Naive thymus-derived CD4-positive, alpha-beta T cell (primary cell): ENCODE results near the gene DNAJA3. TPM values are rescaled to one million over a fixed set of nuclear protein-coding genes. Genes with fewer than 3 reads are reported as not detected.

ENCODE experiments used
- ATAC-seq: fragments of 150-1000 bp; cut with Tn5 transposase; 2 replicates; pipeline ENCODE4 v1.10.0; 2021; ENCODE audit warnings: mild to moderate bottlenecking, moderate library complexity
- CTCF ChIA-PET: fragments of 350-600 bp; sonication (Branson Sonifier 250); formaldehyde crosslinking; loops from one replicate; lab custom pipeline; 2021; ENCODE audit warnings: antibody characterized with exemption; lab: Charles Lee
- POLR2A ChIA-PET: fragments of 350-600 bp; sonication (Branson Sonifier 250); formaldehyde crosslinking; loops from one replicate; lab custom pipeline; 2021; ENCODE audit warnings: antibody characterized with exemption, inconsistent platforms; lab: Charles Lee
- DNase-seq, 9 donors: peaks; one replicate each; pipeline versions ENCODE4 v3.0.0 to v3.0.0-alpha.2; 2020 to 2022; ENCODE audit warnings: mixed read lengths in 1 of 9
- H3K27ac ChIP-seq: one replicate; pipeline ENCODE4 v1.7.0; 2013; ENCODE audit warnings: mild to moderate bottlenecking, low read depth, low read length, moderate library complexity
- H3K27me3 ChIP-seq, 2 donors: one replicate each; pipeline ENCODE4 v1.7.0; 2013; ENCODE audit warnings: low read length in 2 of 2, mild to moderate bottlenecking in 2 of 2, moderate library complexity in 2 of 2; ENCODE audit not compliant: control insufficient read depth in 2 of 2, insufficient read depth in 2 of 2
- H3K36me3 ChIP-seq, 3 experiments: 1 replicate in 2 of 3; 2 replicates in 1 of 3; pipeline ENCODE4 v1.7.0; 2013; ENCODE audit warnings: low read length in 3 of 3, mild to moderate bottlenecking in 3 of 3, moderate library complexity in 1 of 3; ENCODE audit not compliant: insufficient read depth in 3 of 3, control insufficient read depth in 2 of 3
- H3K4me1 ChIP-seq, 2 donors: one replicate each; pipeline ENCODE4 v1.7.0; 2013; ENCODE audit warnings: low read length in 2 of 2, mild to moderate bottlenecking in 2 of 2, moderate library complexity in 1 of 2; ENCODE audit not compliant: control insufficient read depth in 2 of 2, insufficient read depth in 2 of 2
- H3K4me3 ChIP-seq: 2 replicates; pipeline ENCODE4 v1.7.0; 2013; ENCODE audit warnings: mild to moderate bottlenecking, low read length
- H3K9me3 ChIP-seq, 3 experiments: 1 replicate in 2 of 3; 2 replicates in 1 of 3; pipeline ENCODE4 v1.7.0; 2013; ENCODE audit warnings: low read length in 3 of 3; ENCODE audit not compliant: control insufficient read depth in 2 of 3
- H3K27ac Mint-ChIP-seq, 9 donors: one replicate each; pipeline ENCODE4 v1.8.0; 2020 to 2022; ENCODE audit warnings: mixed read lengths in 9 of 9, mild to moderate bottlenecking in 8 of 9, moderate library complexity in 5 of 9, inconsistent platforms in 2 of 9
- H3K27me3 Mint-ChIP-seq, 5 donors: one replicate each; pipeline ENCODE4 v1.8.0; 2021 to 2022; ENCODE audit warnings: mixed read lengths in 5 of 5, mild to moderate bottlenecking in 1 of 5
- H3K36me3 Mint-ChIP-seq, 5 donors: one replicate each; pipeline ENCODE4 v1.8.0; 2020 to 2022; ENCODE audit warnings: mixed read lengths in 5 of 5, mild to moderate bottlenecking in 3 of 5, inconsistent platforms in 1 of 5
- H3K4me1 Mint-ChIP-seq, 7 donors: one replicate each; pipeline ENCODE4 v1.8.0; 2020 to 2022; ENCODE audit warnings: mixed read lengths in 7 of 7, mild to moderate bottlenecking in 3 of 7, inconsistent platforms in 1 of 7
- H3K4me3 Mint-ChIP-seq, 10 donors: one replicate each; pipeline ENCODE4 v1.8.0; 2020 to 2022; ENCODE audit warnings: mild to moderate bottlenecking in 10 of 10, mixed read lengths in 10 of 10, moderate library complexity in 6 of 10, inconsistent platforms in 2 of 10
- H3K9me3 Mint-ChIP-seq, 11 donors: one replicate each; pipeline ENCODE4 v1.8.0; 2020 to 2022; ENCODE audit warnings: mixed read lengths in 11 of 11, mild to moderate bottlenecking in 4 of 11, inconsistent platforms in 1 of 11, moderate library complexity in 1 of 11
- intact Hi-C, 2 donors: fragments of 100-400 bp; cut with micrococcal nuclease; formaldehyde crosslinking; loops; one replicate each; pipeline ENCODE4 v1.15.1; 2023
- polyA plus RNA-seq, 2 donors: library from polyadenylated mRNA; unstranded; fragments of 300-500 nt; fragmentation: Illumina TruSeq; gene quantifications; one replicate each; pipeline ENCODE4 v1.2.3, GENCODE V29; 2021
- total RNA-seq, 6 experiments: library from RNA in 5 of 6; stranded (reverse) in 5 of 6; gene quantifications; 1 replicate in 5 of 6; 2 replicates in 1 of 6; pipeline ENCODE4 v1.2.3 and lab custom pipeline; 2021 to 2026

DNAJA3 gene
- total and polyA plus RNA-seq, 7 experiments from 2014 or later = 33.6 to 79.8 (median 70.5) TPM

GRCh38 chr16:4495766-4496165, 70.1 kb downstream of the DNAJA3 start:
- Mint-ChIP-seq H3K27ac (peak overlapping the region in 8 of 9 donors; percentile 65 to 94 (median 80)), H3K4me3 (peak overlapping the region in 4 of 10 donors; percentile 7 to 55 (median 31)), H3K36me3 (peaks cover 3 to 40% (median 14%) of the 10 kb centered on the region in 5 donors), H3K4me1 (peaks cover 32 to 95% (median 84%) of the 10 kb centered on the region in 7 donors), H3K27me3 (no peaks in the 10 kb centered on the region), H3K9me3 (no peaks in the 10 kb centered on the region)
- DNase-seq (no peak), ATAC-seq (no peak)
- intact Hi-C loops = loop anchor here in 1 of 2 donors (1.0 kb wide), 1 partner anchor 10 kb away; no protein-coding TSS in a partner anchor
- Histone ChIP-seq H3K4me1 (peaks cover 27 to 77% of the 10 kb centered on the region in 2 donors), H3K4me3 (no peak overlapping the region), H3K27me3 (no peaks in the 10 kb centered on the region), H3K36me3 (peaks cover 0 to 17% (median 12%) of the 10 kb centered on the region in 3 experiments), H3K27ac (no peak overlapping the region), H3K9me3 (no peaks in the 10 kb centered on the region)
- POLR2A ChIA-PET = interaction anchor here (8.5 to 8.9 kb wide), 2 partner anchors 8 to 19 kb away, joined by 64 to 169 read pairs; partner anchors contain the start of genes HMOX2 and NMRAL1
- CTCF ChIA-PET = no interaction called here

- POLR2A ChIA-PET = interaction anchor here (0.6 to 8.9 kb wide), 4 partner anchors 8 to 1743 kb away, joined by 3 to 169 read pairs (median 34); partner anchors contain the start of genes HMOX2 and NMRAL1
- Mint-ChIP-seq H3K4me1 (peaks cover 31 to 95% (median 84%) of the 10 kb centered on the region in 7 donors), H3K27me3 (no peaks in the 10 kb centered on the region), H3K4me3 (no peak overlapping the region), H3K36me3 (peaks cover 3 to 39% (median 14%) of the 10 kb centered on the region in 5 donors), H3K9me3 (no peaks in the 10 kb centered on the region), H3K27ac (peak overlapping the region in 7 of 9 donors; percentile 7 to 94 (median 72))
- peaks cover 0 to 17% (median 12%) of the 10 kb centered on the region in 3 experiments for H3K36me3 ChIP-seq
- no peak overlapping the region for H3K4me3 ChIP-seq
- H3K27ac ChIP-seq = no peak overlapping the region
- no peaks in the 10 kb centered on the region for H3K9me3 ChIP-seq
- no peaks in the 10 kb centered on the region for H3K27me3 ChIP-seq
- ATAC-seq (no peak), DNase-seq (no peak)
- peaks cover 23 to 77% of the 10 kb centered on the region in 2 donors for H3K4me1 ChIP-seq
- intact Hi-C loops = no loop called here
- CTCF ChIA-PET = interaction anchor here (0.6 to 1.2 kb wide), 2 partner anchors 9 to 18 kb away, joined by 3 to 4 read pairs; no protein-coding TSS in a partner anchor
Observed at GRCh38 chr16:4496305-4496704, 70.6 kb downstream of the DNAJA3 start.

- Mint-ChIP-seq H3K27me3 (no peaks in the 10 kb centered on the region), H3K4me1 (peaks cover 46 to 98% (median 92%) of the 10 kb centered on the region in 7 donors), H3K4me3 (peak overlapping the region in 9 of 10 donors; percentile 27 to 83 (median 43)), H3K9me3 (no peaks in the 10 kb centered on the region), H3K27ac (peak overlapping the region in 8 of 9 donors; percentile 33 to 100 (median 85)), H3K36me3 (peaks cover 3 to 37% (median 14%) of the 10 kb centered on the region in 5 donors)
- no peak overlapping the region for H3K27ac ChIP-seq
- DNase-seq (no peak), ATAC-seq (no peak)
- peaks cover 23 to 81% of the 10 kb centered on the region in 2 donors for H3K4me1 ChIP-seq
- CTCF ChIA-PET = interaction anchor here (1.2 to 4.9 kb wide), 3 partner anchors 9 to 28 kb away, joined by 3 to 29 read pairs (median 4); no protein-coding TSS in a partner anchor
- H3K4me3 ChIP-seq = no peak overlapping the region
- no peaks in the 10 kb centered on the region for H3K9me3 ChIP-seq
- intact Hi-C loops = no loop called here
- POLR2A ChIA-PET = interaction anchor here (0.5 to 11.2 kb wide), 5 partner anchors 6 to 534 kb away, joined by 3 to 216 read pairs (median 27); partner anchors contain the start of genes HMOX2 and NMRAL1
- H3K27me3 ChIP-seq = no peaks in the 10 kb centered on the region
- peaks cover 0 to 14% (median 5%) of the 10 kb centered on the region in 3 experiments for H3K36me3 ChIP-seq
Observed at GRCh38 chr16:4498546-4499195, 73.0 kb downstream of the DNAJA3 start.

GRCh38 chr16:4499196-4499555, 73.5 kb downstream of the DNAJA3 start:
- Mint-ChIP-seq H3K4me3 (peak overlapping the region in 7 of 10 donors; percentile 34 to 83 (median 52)), H3K9me3 (no peaks in the 10 kb centered on the region), H3K36me3 (peaks cover 3 to 37% (median 14%) of the 10 kb centered on the region in 5 donors), H3K27me3 (no peaks in the 10 kb centered on the region), H3K4me1 (peaks cover 50 to 98% (median 93%) of the 10 kb centered on the region in 7 donors), H3K27ac (peak overlapping the region in 8 of 9 donors; percentile 33 to 100 (median 85))
- DNase-seq (no peak), ATAC-seq (no peak)
- Histone ChIP-seq H3K27ac (no peak overlapping the region), H3K27me3 (no peaks in the 10 kb centered on the region), H3K36me3 (peaks cover 0 to 14% (median 5%) of the 10 kb centered on the region in 3 experiments), H3K4me1 (peaks cover 28 to 86% of the 10 kb centered on the region in 2 donors), H3K9me3 (no peaks in the 10 kb centered on the region), H3K4me3 (no peak overlapping the region)
- CTCF ChIA-PET = interaction anchor here (1.2 to 4.9 kb wide), 4 partner anchors 9 to 28 kb away, joined by 3 to 29 read pairs (median 9); no protein-coding TSS in a partner anchor
- intact Hi-C loops = no loop called here
- POLR2A ChIA-PET = interaction anchor here (0.5 to 11.2 kb wide), 6 partner anchors 6 to 534 kb away, joined by 3 to 216 read pairs (median 16); partner anchors contain the start of genes HMOX2 and NMRAL1

- Mint-ChIP-seq H3K27ac (peak overlapping the region in 8 of 9 donors; percentile 49 to 100 (median 94)), H3K36me3 (peaks cover 3 to 34% (median 14%) of the 10 kb centered on the region in 5 donors), H3K27me3 (no peaks in the 10 kb centered on the region), H3K4me1 (peaks cover 55 to 98% (median 88%) of the 10 kb centered on the region in 7 donors), H3K9me3 (no peaks in the 10 kb centered on the region), H3K4me3 (peak overlapping the region in 6 of 10 donors; percentile 38 to 83 (median 60))
- ChIA-PET CTCF (interaction anchor here (0.6 to 4.9 kb wide), 6 partner anchors 10 to 224 kb away, joined by 3 to 29 read pairs (median 5); partner anchors contain the start of gene MGRN1), POLR2A (interaction anchor here (1.2 to 11.2 kb wide), 7 partner anchors 7 to 38 kb away, joined by 3 to 216 read pairs (median 6); partner anchors contain the start of genes CDIP1, HMOX2 and NMRAL1)
- H3K36me3 ChIP-seq = peaks cover 0 to 14% (median 5%) of the 10 kb centered on the region in 3 experiments
- intact Hi-C loops = no loop called here
- peak overlapping the region; percentile 61 for H3K27ac ChIP-seq
- no peak for DNase-seq
- no peaks in the 10 kb centered on the region for H3K9me3 ChIP-seq
- peaks cover 31 to 85% of the 10 kb centered on the region in 2 donors for H3K4me1 ChIP-seq
- no peak overlapping the region for H3K4me3 ChIP-seq
- no peaks in the 10 kb centered on the region for H3K27me3 ChIP-seq
- no peak for ATAC-seq
Observed at GRCh38 chr16:4500272-4500671, 74.6 kb downstream of the DNAJA3 start.

GRCh38 chr16:4501071-4501478, 75.4 kb downstream of the DNAJA3 start:
- Histone ChIP-seq H3K27me3 (no peaks in the 10 kb centered on the region), H3K27ac (peak overlapping the region; percentile 61), H3K4me1 (peaks cover 33 to 86% of the 10 kb centered on the region in 2 donors), H3K4me3 (no peak overlapping the region), H3K36me3 (peaks cover 0 to 10% (median 5%) of the 10 kb centered on the region in 3 experiments), H3K9me3 (no peaks in the 10 kb centered on the region)
- Mint-ChIP-seq H3K27me3 (no peaks in the 10 kb centered on the region), H3K36me3 (peaks cover 3 to 34% (median 14%) of the 10 kb centered on the region in 5 donors), H3K4me3 (peak overlapping the region in 7 of 10 donors; percentile 12 to 85 (median 76)), H3K9me3 (no peaks in the 10 kb centered on the region), H3K4me1 (peaks cover 62 to 98% (median 88%) of the 10 kb centered on the region in 7 donors), H3K27ac (peak overlapping the region in 8 of 9 donors; percentile 90 to 100 (median 97))
- ChIA-PET POLR2A (interaction anchor here (0.6 to 11.2 kb wide), 9 partner anchors 8 to 1349 kb away, joined by 3 to 216 read pairs (median 5); partner anchors contain the start of genes CDIP1, HMOX2 and NMRAL1), CTCF (interaction anchor here (1.0 to 4.9 kb wide), 5 partner anchors 11 to 123 kb away, joined by 3 to 29 read pairs (median 4); partner anchors contain the start of gene MGRN1)
- DNase-seq = no peak
- intact Hi-C loops = no loop called here
- ATAC-seq = no peak
